Omental fat pad (tissue), 4 donors: ENCODE measurements around the gene TM4SF20. TPM values are rescaled to one million over a fixed set of nuclear protein-coding genes. Genes with fewer than 3 reads are reported as not detected.

Experiments
- ATAC-seq: fragments of 150-250 bp; one replicate; pipeline ENCODE4 v1.9.1; 2016; ENCODE audit warnings: mild to moderate bottlenecking, moderate library complexity; ENCODE audit not compliant: low FRiP score
- DNase-seq: peaks from one replicate; pipeline ENCODE4 v3.0.0-alpha.2; 2019; ENCODE audit warnings: low spot score
- total RNA-seq, 4 donors: library from RNA; depleted of rRNA; stranded (reverse); fragments of >200 nt; gene quantifications; one replicate each; pipeline ENCODE4 v1.1.0, GENCODE V29; 2016
- TF ChIP-seq, protein P1 (sequence below), 3 donors: fragments of 450-650 bp; IDR thresholded peaks; one replicate each; pipeline ENCODE4 v1.5.1; 2016 to 2017; ENCODE audit warnings: antibody characterized with exemption in 3 of 3, mild to moderate bottlenecking in 3 of 3, moderate library complexity in 2 of 3

TM4SF20 gene
- total RNA-seq, 4 donors from 2014 or later, result not detected

- ATAC-seq (peak; percentile 100), DNase-seq (peak; percentile 65)
- TF ChIP-seq, protein P1, sequence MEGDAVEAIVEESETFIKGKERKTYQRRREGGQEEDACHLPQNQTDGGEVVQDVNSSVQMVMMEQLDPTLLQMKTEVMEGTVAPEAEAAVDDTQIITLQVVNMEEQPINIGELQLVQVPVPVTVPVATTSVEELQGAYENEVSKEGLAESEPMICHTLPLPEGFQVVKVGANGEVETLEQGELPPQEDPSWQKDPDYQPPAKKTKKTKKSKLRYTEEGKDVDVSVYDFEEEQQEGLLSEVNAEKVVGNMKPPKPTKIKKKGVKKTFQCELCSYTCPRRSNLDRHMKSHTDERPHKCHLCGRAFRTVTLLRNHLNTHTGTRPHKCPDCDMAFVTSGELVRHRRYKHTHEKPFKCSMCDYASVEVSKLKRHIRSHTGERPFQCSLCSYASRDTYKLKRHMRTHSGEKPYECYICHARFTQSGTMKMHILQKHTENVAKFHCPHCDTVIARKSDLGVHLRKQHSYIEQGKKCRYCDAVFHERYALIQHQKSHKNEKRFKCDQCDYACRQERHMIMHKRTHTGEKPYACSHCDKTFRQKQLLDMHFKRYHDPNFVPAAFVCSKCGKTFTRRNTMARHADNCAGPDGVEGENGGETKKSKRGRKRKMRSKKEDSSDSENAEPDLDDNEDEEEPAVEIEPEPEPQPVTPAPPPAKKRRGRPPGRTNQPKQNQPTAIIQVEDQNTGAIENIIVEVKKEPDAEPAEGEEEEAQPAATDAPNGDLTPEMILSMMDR (IDR thresholded peaks at IDR 0.05), result no peak
Measured at GRCh38 chr2:227324995-227325838, 53.9 kb downstream of the TM4SF20 start, which contains the start of gene MFF. MFF (plus strand) TSS chr2:227325251; CDS start chr2:227330666, 5,415 bp downstream.

DNA sequence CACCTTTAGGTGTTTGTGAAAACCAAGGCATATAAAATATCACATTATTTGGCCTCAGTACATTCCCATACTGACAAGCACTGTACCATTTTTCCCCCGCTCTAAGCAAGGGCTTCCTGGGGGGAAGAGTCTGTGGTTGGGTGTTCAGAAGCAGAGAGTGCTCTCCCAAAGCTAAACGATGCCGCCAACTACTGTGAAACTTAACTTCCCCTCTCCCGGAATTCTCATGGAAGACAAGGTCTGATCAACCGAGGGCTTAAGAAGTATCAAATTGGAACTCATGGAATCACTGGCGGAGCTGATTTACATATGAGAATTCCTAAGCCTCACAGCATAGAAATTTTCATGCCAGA lies 54.5 kb downstream of the TM4SF20 start:
- ATAC-seq (no peak), DNase-seq (no peak)

DNA sequence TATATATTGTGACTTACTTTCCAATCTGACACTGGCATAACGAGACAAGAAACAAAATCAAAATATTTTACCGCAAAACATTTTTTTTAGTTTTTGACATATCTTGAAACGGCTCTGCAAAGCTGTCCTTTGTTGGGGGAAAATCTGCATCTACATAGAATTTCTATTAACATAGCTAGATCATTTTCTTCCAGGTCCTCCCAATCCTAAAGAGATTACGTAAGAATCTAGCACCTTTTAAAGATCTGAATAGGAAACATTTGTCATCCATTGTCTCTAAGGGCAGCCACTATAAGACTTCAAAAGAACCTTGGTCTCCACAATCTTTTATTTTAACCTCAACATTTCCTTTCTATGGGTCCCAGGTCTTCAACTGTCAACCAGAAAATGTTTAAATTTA lies 55.3 kb downstream of the TM4SF20 start:
- ATAC-seq, result no peak
- TF ChIP-seq, protein P1 (IDR thresholded peaks at IDR 0.05), result no peak
- no peak for DNase-seq

More for the DNA sequence above, 54.5 kb downstream of the TM4SF20 start:
- TF ChIP-seq, protein P1 (IDR thresholded peaks at IDR 0.05), result no peak

DNA sequence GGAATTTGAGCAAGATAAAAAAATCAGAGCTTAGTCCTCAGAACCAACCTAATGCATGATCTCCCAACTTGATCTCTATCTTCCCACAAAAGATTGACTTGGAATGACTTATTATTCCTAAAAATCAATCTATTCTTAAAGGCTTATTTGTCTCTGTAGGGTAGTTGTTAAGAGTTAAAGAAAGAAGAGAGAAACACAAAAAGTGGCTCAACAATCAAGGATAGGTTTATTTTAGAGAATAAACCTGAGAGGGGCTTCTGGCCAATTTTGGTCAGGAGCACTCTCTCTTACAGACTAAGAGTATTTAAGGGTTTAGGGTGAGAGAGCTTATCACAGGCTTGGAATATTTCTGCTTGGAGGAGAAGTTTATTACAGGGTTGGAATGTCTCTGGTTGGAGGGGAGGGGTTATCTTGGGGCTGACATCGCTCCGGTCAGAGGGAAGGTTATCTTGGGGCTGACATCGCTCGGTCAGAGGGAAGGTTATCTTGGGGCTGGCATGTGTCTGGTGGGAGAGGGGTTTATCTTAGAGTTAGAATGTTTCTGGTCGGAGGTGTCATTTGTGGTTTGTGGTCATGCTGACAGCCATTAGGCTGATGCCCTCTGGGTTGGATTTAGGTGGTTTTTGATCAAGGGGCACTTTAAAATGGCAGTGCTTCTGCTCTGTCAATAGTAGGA lies 56.4 kb downstream of the TM4SF20 start:
- TF ChIP-seq, protein P1 (IDR thresholded peaks at IDR 0.05), result no peak
- ATAC-seq (no peak), DNase-seq (no peak)

GRCh38 chr2:227320305-227321094 lies 58.6 kb downstream of the TM4SF20 start:
- DNase-seq (no peak), ATAC-seq (no peak)
- TF ChIP-seq, protein P1 (IDR thresholded peaks at IDR 0.05), result no peak

DNA sequence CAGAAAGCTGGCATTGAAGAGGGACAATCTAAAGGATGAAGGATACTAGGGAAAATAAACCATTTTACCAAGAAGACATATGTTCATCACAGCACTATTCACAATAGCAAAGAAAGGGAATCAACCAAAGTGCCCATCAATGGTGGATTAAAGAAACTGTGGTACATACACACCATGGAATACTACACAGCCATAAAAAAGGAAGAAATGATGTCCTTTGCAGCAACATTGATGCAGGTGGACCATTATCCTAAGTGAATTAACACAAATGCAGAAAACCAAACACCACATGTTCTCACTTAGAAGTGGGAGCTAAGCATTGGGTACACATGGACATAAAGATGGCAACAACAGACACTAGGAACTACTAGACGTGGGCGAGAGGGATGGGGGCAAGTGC lies 61.3 kb downstream of the TM4SF20 start:
- ATAC-seq (no peak), DNase-seq (no peak)
- TF ChIP-seq, protein P1 (IDR thresholded peaks at IDR 0.05), result no peak
